Raji (cell line): ENCODE data around the gene AOC2.
A peak's percentile ranks its signal among the peaks of the same experiment; 100 is the strongest.

Experiments used
- POLR2A ChIP-seq: IDR thresholded peaks from 2 replicates; pipeline ENCODE4 v1.6.1; 2011; ENCODE audit warnings: low read depth, low read length, control low read depth; ENCODE audit not compliant: insufficient read depth

Gene AOC2

GRCh38 chr17:42818379-42818778, 26.0 kb upstream of the AOC2 start:
- TF ChIP-seq POLR2A: no peak

- no peak for TF ChIP-seq POLR2A
Measured at GRCh38 chr17:42819939-42820535, 24.3 kb upstream of the AOC2 start.

DNA sequence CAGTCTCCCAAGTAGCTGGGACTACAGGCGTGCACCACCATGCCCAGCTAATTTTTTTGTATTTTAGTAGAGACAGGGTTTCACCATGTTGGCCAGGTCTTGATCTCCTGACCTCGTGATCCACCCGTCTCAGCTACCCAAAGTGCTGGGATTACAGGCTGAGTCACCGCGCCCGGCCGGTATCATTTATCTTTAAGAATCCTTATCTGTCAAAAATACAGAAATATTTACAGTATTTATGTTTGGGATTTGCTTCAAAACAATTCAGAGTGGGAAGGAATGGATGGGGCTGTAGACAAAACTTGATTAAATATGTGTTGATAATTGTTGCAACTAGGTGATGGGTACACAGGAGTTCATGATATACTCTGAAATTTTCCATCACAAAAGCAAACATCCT, 23.2 kb upstream of the AOC2 start:
- TF ChIP-seq POLR2A: no peak

DNA sequence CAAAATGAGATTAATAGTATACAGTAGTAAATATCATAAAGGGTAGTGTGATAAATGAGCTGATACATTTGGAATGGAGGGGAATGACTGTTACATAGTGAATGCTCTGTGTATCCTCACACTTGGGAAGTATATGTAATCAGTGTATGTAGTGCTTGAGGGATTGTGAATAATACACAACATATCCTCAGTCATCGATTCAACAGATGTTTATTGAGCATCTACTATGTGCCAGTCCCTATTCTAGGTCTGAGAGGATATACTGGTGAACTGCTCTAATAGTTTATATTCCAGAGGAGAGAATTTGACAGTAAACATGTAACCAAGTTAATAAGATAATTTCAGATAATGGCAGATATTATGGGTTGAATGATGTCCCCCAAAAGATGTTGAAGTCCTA, 16.9 kb upstream of the AOC2 start:
- no peak for TF ChIP-seq POLR2A

DNA sequence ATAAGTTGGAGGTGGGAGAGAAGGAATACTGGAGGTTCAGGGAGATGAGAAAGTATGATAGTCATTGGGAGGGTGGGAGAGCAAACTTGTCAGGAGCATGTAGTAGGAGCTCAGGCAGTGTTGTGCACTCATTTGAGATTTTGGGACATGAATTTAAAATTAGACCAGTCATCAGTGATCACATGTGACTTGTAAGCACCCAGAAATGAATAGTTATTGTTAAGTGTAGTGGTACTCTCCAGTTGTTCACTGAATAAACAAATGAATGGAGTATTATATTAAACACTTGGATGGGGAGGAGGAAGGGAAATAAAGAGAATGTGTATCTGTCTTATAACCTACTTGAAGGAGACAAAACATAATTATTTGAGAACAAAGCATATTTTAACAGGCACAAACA, 13.4 kb upstream of the AOC2 start:
- no peak for TF ChIP-seq POLR2A

- TF ChIP-seq POLR2A: no peak
Measured at GRCh38 chr17:42832213-42832933, 12.0 kb upstream of the AOC2 start.

- TF ChIP-seq POLR2A: peak; percentile 95
Measured at GRCh38 chr17:42832934-42833766, 11.2 kb upstream of the AOC2 start, which contains the start of gene PSME3. PSME3 (plus strand) TSS chr17:42833397; CDS start chr17:42833632, 235 bp downstream.

DNA sequence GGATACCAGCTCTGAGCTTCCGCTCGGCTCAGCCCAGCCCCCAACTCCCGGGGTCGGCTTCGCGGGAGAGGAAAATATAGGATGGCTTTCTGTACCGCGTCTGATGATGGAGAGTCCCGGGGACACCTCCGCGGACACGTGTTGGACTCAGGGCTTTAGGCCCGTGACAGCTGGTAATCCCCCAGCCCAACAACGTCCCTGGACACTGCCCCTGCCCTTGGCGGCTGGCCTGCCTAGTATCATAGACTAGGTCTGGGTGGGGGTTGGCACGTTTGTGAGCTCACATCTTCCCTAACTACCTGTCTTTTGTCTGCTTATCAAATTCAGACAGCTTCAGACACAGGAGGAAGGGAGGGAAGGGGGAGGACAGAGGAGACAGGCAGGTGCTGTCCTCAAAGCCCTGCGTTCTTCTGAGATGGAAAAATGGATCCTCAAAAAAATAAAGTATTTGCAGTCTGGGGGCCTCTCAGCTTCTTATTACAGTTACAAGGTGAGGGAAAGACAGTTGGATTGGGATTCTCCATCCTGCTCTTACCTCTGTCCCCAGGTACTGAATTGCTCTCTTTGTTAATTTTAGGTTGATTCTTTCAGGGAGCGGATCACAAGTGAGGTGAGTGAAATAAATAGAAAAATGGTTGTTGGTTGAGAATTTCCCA, 10.5 kb upstream of the AOC2 start:
- no peak for TF ChIP-seq POLR2A

GRCh38 chr17:42835732-42836131, 8.6 kb upstream of the AOC2 start:
- no peak for TF ChIP-seq POLR2A

DNA sequence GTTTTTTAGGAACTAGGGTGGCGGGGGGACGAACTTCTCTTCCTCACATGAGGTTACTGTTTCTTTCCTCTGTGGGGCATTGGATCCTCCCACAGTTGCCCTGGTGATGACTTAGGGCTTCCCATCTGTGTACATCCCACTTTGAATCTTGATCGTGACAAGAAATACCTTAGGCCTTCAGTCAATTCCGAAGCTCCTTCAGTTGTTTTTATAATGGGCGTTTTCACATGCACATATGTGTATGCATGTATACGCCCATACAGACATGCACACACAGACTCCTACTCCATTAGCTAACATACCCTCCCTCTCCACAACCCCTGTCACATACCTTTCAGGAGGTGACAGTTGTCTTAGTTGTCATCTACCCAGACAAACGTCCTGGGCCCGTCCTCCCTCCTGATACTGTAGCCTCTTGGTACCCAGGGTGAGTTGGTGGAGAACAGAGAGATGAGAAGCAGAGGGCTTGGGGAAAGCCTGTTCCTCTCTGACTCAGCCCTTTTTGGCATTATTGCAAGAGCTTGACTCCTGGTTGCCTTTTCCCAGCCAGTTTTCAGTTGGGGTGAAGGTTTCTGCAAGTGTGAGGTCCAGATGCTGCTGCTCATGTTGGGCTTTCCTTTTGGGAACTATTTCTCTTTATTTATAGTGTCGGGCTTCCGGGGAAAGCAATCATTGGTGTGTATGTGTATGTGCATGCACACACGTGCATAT, 2.2 kb upstream of the AOC2 start:
- no peak for TF ChIP-seq POLR2A

DNA sequence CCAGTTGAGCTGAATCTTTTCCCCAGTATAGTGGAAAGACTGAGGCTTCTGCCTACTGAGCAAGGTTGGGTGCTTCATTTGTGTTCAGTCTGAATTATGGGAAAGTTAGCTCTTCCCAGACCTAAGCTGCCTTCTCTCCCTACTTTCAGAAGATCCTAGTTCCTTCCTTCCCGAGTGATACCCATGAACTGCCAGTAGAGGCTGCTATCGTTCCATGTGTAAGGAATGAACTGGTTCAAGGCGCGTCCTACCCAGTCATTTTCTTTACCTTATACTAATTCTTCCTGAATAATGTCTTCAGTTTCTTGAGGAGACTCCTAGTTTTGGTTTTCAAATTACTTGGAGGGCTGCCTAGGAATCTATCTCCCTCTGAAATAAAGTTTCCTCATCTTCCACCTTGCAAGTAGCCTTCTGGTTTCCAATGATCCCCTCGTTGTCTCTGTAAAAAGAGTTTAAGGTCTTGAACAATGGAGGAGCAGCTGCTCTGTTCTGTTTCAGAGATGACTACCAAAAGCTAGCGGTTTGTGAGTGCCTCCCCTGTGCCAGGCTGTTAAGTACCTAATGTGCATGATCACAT, 934 bp upstream of the AOC2 start:
- no peak for TF ChIP-seq POLR2A

GRCh38 chr17:42844761-42845555, 578 bp downstream of the AOC2 start:
- TF ChIP-seq POLR2A: no peak

DNA sequence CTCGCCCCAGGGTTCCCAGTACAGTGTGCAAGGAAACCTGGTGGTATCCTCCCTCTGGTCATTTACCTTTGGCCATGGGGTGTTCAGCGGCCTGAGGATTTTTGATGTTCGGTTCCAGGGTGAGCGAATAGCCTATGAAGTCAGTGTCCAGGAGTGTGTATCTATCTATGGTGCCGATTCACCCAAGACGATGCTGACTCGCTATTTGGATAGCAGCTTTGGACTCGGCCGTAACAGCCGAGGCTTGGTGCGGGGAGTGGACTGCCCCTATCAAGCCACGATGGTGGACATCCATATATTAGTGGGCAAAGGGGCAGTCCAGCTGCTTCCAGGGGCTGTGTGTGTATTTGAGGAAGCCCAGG, 1.2 kb downstream of the AOC2 start:
- no peak for TF ChIP-seq POLR2A
